Astrocyte (in vitro differentiated cells and primary cell): Measurements from ENCODE around the gene KCNQ1OT1. TPM values are rescaled to one million over a fixed set of nuclear protein-coding genes. Genes with fewer than 3 reads are reported as not detected.

Experiments used
- DNase-seq: peaks from one replicate; pipeline ENCODE4 v3.0.0-alpha.2; 2010; ENCODE audit warnings: low read depth
- FAIRE-seq: peaks from 2 replicates; lab custom pipeline; 2011; peaks lifted over from hg19 to GRCh38; lab: Jason Lieb, UNC
- H2AFZ ChIP-seq: 2 replicates; pipeline ENCODE4 v1.6.0; 2012; ENCODE audit warnings: low read depth, low read length, inconsistent platforms
- H3K27ac ChIP-seq: 2 replicates; pipeline ENCODE4 v1.5.1; 2011; ENCODE audit warnings: low read depth, low read length, inconsistent platforms
- H3K27me3 ChIP-seq: 2 replicates; pipeline ENCODE4 v1.6.0; 2011; ENCODE audit warnings: low read length, inconsistent platforms; ENCODE audit not compliant: insufficient read depth
- H3K36me3 ChIP-seq: 2 replicates; pipeline ENCODE4 v1.5.1; 2011; ENCODE audit warnings: low read length, inconsistent platforms; ENCODE audit not compliant: insufficient read depth
- H3K4me1 ChIP-seq: 2 replicates; pipeline ENCODE4 v1.5.1; 2011; ENCODE audit warnings: low read length, inconsistent platforms; ENCODE audit not compliant: insufficient read depth
- H3K4me2 ChIP-seq: 2 replicates; pipeline ENCODE4 v1.6.0; 2012; ENCODE audit warnings: low read length, inconsistent platforms
- H3K4me3 ChIP-seq: 2 replicates; pipeline ENCODE4 v1.5.1; 2011; ENCODE audit warnings: low read depth, mild to moderate bottlenecking, low read length, inconsistent platforms; ENCODE audit not compliant: insufficient read depth
- H3K79me2 ChIP-seq: 2 replicates; pipeline ENCODE4 v1.6.0; 2012; ENCODE audit warnings: mild to moderate bottlenecking, low read length, inconsistent platforms; ENCODE audit not compliant: insufficient read depth
- H3K9ac ChIP-seq: 2 replicates; pipeline ENCODE4 v1.6.0; 2012; ENCODE audit warnings: mild to moderate bottlenecking, low read length, inconsistent platforms
- H3K9me3 ChIP-seq: 2 replicates; pipeline ENCODE4 v1.5.1; 2012; ENCODE audit warnings: low read depth, mild to moderate bottlenecking, low read length, inconsistent platforms; ENCODE audit not compliant: insufficient read depth
- H4K20me1 ChIP-seq: 2 replicates; pipeline ENCODE4 v1.6.0; 2012; ENCODE audit warnings: low read length, inconsistent platforms; ENCODE audit not compliant: insufficient read depth
- H3K27ac Mint-ChIP-seq: one replicate; pipeline ENCODE4 v1.8.0; 2021; ENCODE audit warnings: mild to moderate bottlenecking, mixed read lengths; ENCODE audit not compliant: unreplicated experiment
- H3K27me3 Mint-ChIP-seq: one replicate; pipeline ENCODE4 v1.8.0; 2021; ENCODE audit warnings: low read depth, mixed read lengths; ENCODE audit not compliant: unreplicated experiment
- H3K36me3 Mint-ChIP-seq: one replicate; pipeline ENCODE4 v1.8.0; 2021; ENCODE audit warnings: low read depth, mixed read lengths; ENCODE audit not compliant: unreplicated experiment
- H3K4me1 Mint-ChIP-seq: one replicate; pipeline ENCODE4 v1.8.0; 2021; ENCODE audit warnings: low read depth, mixed read lengths; ENCODE audit not compliant: unreplicated experiment
- H3K4me3 Mint-ChIP-seq: one replicate; pipeline ENCODE4 v1.8.0; 2021; ENCODE audit warnings: mild to moderate bottlenecking, moderate library complexity, mixed read lengths; ENCODE audit not compliant: unreplicated experiment
- H3K9me3 Mint-ChIP-seq: one replicate; pipeline ENCODE4 v1.8.0; 2021; ENCODE audit warnings: mild to moderate bottlenecking, mixed read lengths; ENCODE audit not compliant: unreplicated experiment
- EZH2 ChIP-seq: IDR thresholded peaks from 2 replicates; pipeline ENCODE4 v1.6.1; 2012; ENCODE audit warnings: mild to moderate bottlenecking, low read length, inconsistent platforms; ENCODE audit not compliant: insufficient read depth
- total RNA-seq: library from RNA; stranded (reverse); gene quantifications from 2 replicates; pipeline ENCODE4 v1.2.1, GENCODE V29; 2021
- TF ChIP-seq, protein P1 (sequence below): IDR thresholded peaks from 2 replicates; pipeline ENCODE4 v1.5.1; 2011; ENCODE audit warnings: low read depth, mild to moderate bottlenecking, inconsistent platforms, low read length, moderate library complexity; ENCODE audit not compliant: insufficient read depth

The KCNQ1OT1 gene
- total RNA-seq, 1 donor from 2014 or later: 2.5 TPM

GRCh38 chr11:2704356-2704755 is 4.6 kb upstream of the KCNQ1OT1 start:
- Histone ChIP-seq H3K4me1 (peaks cover 3% of the 10 kb centered on the region), H3K27ac (no peak overlapping the region), H3K4me3 (no peak overlapping the region), H2AFZ (no peak overlapping the region), H3K9me3 (no peaks in the 10 kb centered on the region), H3K27me3 (peaks cover 4% of the 10 kb centered on the region), H4K20me1 (no peaks in the 10 kb centered on the region), H3K79me2 (peaks cover 4% of the 10 kb centered on the region), H3K9ac (no peak overlapping the region), H3K4me2 (no peak overlapping the region), H3K36me3 (no peaks in the 10 kb centered on the region)
- no peak for DNase-seq
- no peak for FAIRE-seq
- Mint-ChIP-seq H3K4me1 (peaks cover 4% of the 10 kb centered on the region), H3K27me3 (peaks cover 56% of the 10 kb centered on the region), H3K9me3 (peaks cover 17% of the 10 kb centered on the region), H3K4me3 (no peak overlapping the region), H3K36me3 (peaks cover 4% of the 10 kb centered on the region), H3K27ac (no peak overlapping the region)
- TF ChIP-seq EZH2: no peak
- TF ChIP-seq, protein P1, sequence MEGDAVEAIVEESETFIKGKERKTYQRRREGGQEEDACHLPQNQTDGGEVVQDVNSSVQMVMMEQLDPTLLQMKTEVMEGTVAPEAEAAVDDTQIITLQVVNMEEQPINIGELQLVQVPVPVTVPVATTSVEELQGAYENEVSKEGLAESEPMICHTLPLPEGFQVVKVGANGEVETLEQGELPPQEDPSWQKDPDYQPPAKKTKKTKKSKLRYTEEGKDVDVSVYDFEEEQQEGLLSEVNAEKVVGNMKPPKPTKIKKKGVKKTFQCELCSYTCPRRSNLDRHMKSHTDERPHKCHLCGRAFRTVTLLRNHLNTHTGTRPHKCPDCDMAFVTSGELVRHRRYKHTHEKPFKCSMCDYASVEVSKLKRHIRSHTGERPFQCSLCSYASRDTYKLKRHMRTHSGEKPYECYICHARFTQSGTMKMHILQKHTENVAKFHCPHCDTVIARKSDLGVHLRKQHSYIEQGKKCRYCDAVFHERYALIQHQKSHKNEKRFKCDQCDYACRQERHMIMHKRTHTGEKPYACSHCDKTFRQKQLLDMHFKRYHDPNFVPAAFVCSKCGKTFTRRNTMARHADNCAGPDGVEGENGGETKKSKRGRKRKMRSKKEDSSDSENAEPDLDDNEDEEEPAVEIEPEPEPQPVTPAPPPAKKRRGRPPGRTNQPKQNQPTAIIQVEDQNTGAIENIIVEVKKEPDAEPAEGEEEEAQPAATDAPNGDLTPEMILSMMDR: no peak

DNA sequence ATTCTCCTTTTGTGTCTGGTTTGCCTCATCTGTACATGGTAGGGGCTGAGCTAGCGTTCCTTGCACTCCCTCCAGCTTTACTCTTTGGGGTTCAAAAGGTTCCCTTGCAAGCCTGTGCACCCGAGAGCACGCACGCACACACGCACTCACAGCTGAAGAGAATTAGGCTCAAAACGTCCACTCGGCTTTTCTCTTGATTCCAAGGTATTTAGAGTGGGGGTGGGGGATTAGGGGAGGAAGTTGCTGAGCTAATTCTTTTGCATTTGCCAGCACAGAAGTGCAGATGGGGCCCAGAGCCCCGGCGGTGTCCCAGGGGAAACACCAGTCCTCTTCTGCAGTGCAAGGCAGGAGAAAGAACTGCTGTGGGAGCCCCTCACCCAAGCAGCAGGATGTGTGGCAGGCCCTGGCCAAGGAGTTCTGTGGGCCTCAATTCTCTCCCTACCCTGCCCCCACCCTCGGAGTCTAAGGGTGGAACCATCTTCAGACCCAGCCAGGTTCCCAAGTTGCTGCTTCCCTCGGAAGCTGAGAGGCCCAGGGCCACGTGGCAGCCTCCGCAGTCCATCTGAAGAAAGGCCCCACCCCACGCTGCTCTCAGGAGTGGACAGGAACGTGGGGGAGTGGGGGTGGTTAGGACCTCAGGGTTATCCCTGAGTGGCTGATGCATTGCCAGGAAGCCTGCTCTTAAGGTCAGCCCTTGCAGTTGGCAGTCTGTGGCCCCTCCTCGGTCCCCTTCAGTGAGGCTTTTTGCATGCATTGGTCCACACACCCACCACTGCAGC is 3.8 kb upstream of the KCNQ1OT1 start:
- TF ChIP-seq, protein P1: no peak
- no peak for TF ChIP-seq EZH2
- Histone ChIP-seq H3K4me3 (no peak overlapping the region), H3K27me3 (peaks cover 4% of the 10 kb centered on the region), H2AFZ (no peak overlapping the region), H4K20me1 (peaks cover 7% of the 10 kb centered on the region), H3K9me3 (no peaks in the 10 kb centered on the region), H3K36me3 (no peaks in the 10 kb centered on the region), H3K9ac (no peak overlapping the region), H3K27ac (no peak overlapping the region), H3K79me2 (peaks cover 12% of the 10 kb centered on the region), H3K4me1 (peaks cover 3% of the 10 kb centered on the region), H3K4me2 (no peak overlapping the region)
- FAIRE-seq: no peak
- H3K36me3 Mint-ChIP-seq: peaks cover 6% of the 10 kb centered on the region
- H3K9me3 Mint-ChIP-seq: peaks cover 20% of the 10 kb centered on the region
- no peak for DNase-seq
- H3K4me1 Mint-ChIP-seq: peaks cover 4% of the 10 kb centered on the region
- H3K27me3 Mint-ChIP-seq: peaks cover 55% of the 10 kb centered on the region
- H3K4me3 Mint-ChIP-seq: no peak overlapping the region
- H3K27ac Mint-ChIP-seq: no peak overlapping the region

DNA sequence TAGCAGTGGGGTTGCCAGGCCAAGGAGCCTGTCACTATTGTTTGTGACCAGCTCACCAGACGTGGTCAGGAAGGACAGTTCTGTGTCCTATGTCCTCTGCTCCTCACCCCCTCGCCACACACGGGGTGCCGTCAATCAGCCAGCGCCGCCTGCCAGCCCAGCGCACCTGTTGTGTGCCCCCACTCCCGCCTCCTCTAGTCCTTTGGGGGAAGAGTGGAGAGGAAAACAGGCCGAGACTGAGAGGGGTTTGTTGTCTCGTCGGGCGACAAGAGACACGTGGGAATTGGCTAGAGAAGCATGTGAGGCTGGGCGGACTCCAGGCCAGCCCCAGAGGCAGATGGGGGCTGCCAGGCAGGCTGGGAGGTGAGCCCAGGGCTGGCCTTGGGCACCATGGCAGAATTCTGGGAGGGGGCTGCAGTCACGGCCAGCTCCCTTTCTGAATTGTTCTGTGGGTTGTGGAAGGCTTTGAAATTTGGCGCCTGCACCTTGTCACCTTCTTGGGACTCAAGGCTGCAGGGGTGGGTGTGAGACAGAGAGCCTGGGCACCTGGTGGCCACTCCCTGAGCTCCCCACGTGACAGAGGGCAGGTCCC is 3.1 kb upstream of the KCNQ1OT1 start:
- peaks cover 4% of the 10 kb centered on the region for H3K4me1 Mint-ChIP-seq
- Histone ChIP-seq H3K9ac (no peak overlapping the region), H3K4me3 (no peak overlapping the region), H3K4me2 (no peak overlapping the region), H3K27me3 (peaks cover 4% of the 10 kb centered on the region), H3K4me1 (peaks cover 3% of the 10 kb centered on the region), H3K27ac (no peak overlapping the region), H3K36me3 (no peaks in the 10 kb centered on the region), H4K20me1 (peaks cover 14% of the 10 kb centered on the region), H3K9me3 (no peaks in the 10 kb centered on the region), H2AFZ (no peak overlapping the region), H3K79me2 (peaks cover 19% of the 10 kb centered on the region)
- no peak overlapping the region for H3K27ac Mint-ChIP-seq
- FAIRE-seq (no peak), DNase-seq (no peak)
- H3K27me3 Mint-ChIP-seq: peaks cover 48% of the 10 kb centered on the region
- peaks cover 20% of the 10 kb centered on the region for H3K9me3 Mint-ChIP-seq
- TF ChIP-seq EZH2: no peak
- TF ChIP-seq, protein P1: no peak
- no peak overlapping the region for H3K4me3 Mint-ChIP-seq
- peaks cover 6% of the 10 kb centered on the region for H3K36me3 Mint-ChIP-seq
